G401 (cell line): ENCODE data around the gene SAT2. TPM values are rescaled to one million over a fixed set of nuclear protein-coding genes. Genes with fewer than 3 reads are reported as not detected.
"Not testable (repeated sequence)": the region's sequence is repeated elsewhere in the genome, so short reads cannot be mapped to it uniquely, and the experiment has no call there.

Experiments
- DNase-seq: peaks from one replicate; pipeline ENCODE4 v3.0.0-alpha.2; 2015; ENCODE audit warnings: low spot score
- in situ Hi-C: cut with HindIII; loops from 2 replicates; pipeline ENCODE4 v1.10.0; 2016; ENCODE audit warnings: low sequenced_read_pairs, mixed read lengths
- total RNA-seq: library from RNA; depleted of rRNA; stranded (reverse); fragments of >200 nt; shearing (Covaris generic); gene quantifications from 2 replicates; pipeline ENCODE4 v1.2.3, GENCODE V29; 2014; rRNA removed

SAT2 gene
- total RNA-seq: 70.2 and 96.9 TPM in 2 replicates

DNA sequence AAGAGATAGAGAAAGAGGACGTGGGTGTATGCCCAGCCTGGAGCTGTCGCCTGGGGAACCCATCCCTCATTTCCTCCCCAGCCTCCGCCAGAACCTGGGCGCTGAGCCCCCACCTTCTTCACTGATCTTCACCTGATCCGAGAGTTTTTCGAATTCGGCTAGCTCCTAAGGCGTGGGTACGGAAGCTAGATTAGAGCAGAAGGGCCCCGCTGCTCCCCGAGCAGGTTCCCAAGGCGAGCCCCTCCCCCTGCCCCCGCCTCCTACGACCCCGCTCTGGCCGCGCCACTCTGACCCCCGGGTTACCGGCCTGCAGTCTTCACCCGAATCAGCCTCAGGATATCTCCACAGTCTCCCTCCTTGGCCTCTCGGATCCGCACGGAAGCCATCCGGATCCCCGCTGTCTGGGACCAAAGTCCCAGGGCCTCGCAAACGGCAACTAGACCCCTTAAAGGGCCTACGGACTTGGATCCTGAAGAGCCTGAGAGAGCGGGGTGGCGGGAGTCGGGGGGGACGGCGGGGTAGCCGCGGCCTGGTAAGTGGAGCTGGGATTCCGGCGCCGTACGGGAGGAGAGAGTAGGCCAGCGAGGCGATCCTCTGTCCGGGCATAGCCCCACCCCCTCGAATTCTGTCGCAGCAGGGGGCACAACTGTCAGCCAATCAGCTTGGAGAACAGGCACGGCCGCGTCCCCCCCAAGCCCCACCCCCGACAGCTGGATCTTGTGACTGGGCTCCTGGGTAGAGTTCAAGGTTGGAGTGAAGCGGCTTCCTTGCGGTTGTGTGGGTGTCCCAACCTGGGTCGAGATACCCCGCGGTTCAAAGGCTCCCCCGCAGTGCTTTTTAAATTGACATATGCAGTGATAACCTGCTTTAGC lies at the start of gene SAT2:
Gene SAT2, minus strand, starts transcription at position 572 of the 872 bp plus-strand sequence. Its CDS starts 186 bp downstream, at position 386.
- in situ Hi-C loops: no loop called here
- DNase-seq: peak; percentile 94

GRCh38 chr17:7676533-7676932 lies 48.9 kb upstream of the SAT2 start:
- in situ Hi-C loops: no loop called here
- no peak for DNase-seq

GRCh38 chr17:7674934-7675333 lies 47.3 kb upstream of the SAT2 start:
- in situ Hi-C loops: no loop called here

GRCh38 chr17:7673239-7673638 lies 45.6 kb upstream of the SAT2 start:
- peak; percentile 19 for DNase-seq
- in situ Hi-C loops: no loop called here

More at GRCh38 chr17:7674934-7675333, 47.3 kb upstream of the SAT2 start:
- no peak for DNase-seq

DNA sequence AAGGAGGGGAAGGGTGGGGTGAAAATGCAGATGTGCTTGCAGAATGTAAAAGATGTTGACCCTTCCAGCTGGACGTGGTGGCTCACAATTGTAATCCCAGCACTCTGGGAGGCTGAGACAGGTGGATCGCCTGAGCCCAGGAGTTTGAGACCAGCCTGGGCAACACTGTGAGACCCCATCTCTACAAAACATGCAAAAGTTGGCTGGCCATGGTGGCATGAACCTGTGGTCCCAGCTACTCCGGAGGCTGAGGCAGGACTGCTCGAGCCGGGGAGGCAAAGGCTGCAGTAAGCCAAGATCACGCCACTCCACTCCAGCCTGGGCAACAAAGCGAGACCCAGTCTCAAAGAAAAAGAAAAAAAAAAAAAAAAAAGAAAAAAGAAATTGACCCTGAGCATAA lies 40.9 kb upstream of the SAT2 start:
- in situ Hi-C loops: no loop called here
- no peak for DNase-seq

DNA sequence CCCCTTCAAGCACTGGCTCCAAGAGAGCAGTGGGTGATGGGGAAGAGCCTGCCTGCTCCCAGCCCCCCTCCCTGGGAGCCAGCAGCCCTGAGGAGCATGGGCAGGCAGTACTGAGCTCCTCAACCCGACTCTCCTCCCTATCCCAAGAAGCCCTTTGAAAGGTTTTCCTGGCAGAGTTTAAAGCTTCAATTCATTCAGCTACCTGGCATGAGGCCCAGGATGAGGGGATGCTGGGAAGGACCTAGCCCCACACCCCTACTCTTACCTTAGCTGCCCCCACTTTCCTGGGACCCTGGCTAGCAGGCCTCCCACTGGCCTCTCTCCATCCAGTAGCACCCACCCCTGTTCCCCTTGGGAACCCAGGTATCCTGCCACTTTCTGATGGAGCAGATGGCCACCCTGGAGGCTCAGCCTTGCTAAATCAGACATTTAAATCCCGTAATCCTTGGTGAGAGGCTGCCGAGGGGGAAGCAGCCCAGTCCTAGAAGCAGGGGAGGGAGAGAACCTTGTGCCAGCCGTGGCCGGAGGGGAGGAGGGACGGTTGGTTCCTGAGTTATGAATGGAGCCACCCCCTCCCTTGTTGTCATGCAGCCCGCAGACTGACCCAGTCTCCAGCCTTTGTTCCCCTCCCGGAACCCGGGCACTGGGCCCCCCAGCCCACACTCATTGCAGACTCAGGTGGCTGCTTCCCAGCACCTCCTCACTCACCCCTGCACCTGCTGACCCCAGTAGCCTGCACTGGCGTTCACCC lies 40.2 kb upstream of the SAT2 start:
- DNase-seq: peak; percentile 33
- in situ Hi-C loops: no loop called here

DNA sequence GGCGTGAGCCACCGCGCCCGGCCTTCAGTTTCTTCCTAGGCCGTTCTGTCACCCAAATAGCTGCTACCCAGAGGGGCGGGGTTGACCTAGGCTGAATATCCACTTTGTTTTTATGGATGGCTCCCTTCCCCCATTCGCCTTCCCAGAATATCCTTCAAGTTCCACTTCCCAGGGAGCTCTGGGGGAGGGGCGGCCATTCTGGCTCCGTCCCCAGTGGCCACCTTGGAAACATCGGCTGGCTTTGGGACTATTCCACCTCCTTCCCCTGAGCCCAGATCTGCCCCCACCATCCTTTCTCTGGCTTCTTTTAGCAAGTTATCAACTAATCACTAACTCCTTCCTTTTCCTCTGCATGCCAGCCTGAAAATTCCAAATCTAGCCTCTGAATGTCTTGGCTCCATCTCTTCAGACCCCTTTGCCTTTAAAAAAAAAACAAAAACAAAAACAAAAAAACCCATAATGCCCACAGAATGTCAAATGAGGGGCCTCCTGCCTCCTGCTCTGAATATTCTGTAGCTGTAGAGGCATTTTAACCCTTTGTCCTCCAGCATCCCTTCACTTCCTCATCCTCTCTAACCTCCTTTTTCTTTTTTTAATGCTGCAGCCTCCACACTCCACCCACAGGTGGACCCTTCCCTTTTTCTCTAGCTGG lies 29.5 kb upstream of the SAT2 start:
- DNase-seq: peak; percentile 66
- in situ Hi-C loops: no loop called here

- no peak for DNase-seq
- in situ Hi-C loops: no loop called here
Measured at GRCh38 chr17:7655541-7655840, 27.9 kb upstream of the SAT2 start.

DNA sequence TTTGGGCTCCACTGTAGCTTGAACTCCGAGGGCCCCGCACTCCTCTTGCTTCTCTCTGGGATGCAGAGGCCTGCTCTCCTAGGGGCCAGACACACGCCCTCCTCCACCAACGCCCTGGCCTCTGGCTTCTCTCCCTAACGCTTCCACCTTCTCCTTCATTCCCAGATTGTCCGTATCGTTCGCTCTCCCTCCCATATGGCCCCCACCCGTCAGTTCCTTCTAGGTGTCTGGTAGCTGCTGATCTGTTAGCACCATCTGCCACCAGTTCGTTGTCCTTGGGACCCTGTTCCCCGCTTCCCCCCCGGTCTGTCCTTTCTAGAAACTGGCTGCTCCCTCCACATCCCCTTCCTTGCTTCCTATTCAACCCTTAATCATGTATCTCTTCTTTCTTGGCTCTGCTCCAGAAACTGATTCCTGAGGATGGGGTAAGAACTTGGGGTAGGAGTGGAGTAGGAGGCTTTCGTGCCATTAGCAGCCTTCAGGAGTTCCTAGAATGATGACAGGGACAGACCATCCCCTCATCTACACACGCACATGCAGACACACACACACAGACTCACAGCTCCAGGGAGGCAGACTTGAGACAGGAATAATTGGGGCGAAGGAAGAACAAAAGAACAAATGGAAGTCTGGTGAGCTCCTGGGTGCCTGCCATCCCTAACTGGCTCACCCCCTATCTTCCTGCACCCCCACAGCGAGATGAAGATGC lies 27.4 kb upstream of the SAT2 start:
- in situ Hi-C loops: no loop called here

DNA sequence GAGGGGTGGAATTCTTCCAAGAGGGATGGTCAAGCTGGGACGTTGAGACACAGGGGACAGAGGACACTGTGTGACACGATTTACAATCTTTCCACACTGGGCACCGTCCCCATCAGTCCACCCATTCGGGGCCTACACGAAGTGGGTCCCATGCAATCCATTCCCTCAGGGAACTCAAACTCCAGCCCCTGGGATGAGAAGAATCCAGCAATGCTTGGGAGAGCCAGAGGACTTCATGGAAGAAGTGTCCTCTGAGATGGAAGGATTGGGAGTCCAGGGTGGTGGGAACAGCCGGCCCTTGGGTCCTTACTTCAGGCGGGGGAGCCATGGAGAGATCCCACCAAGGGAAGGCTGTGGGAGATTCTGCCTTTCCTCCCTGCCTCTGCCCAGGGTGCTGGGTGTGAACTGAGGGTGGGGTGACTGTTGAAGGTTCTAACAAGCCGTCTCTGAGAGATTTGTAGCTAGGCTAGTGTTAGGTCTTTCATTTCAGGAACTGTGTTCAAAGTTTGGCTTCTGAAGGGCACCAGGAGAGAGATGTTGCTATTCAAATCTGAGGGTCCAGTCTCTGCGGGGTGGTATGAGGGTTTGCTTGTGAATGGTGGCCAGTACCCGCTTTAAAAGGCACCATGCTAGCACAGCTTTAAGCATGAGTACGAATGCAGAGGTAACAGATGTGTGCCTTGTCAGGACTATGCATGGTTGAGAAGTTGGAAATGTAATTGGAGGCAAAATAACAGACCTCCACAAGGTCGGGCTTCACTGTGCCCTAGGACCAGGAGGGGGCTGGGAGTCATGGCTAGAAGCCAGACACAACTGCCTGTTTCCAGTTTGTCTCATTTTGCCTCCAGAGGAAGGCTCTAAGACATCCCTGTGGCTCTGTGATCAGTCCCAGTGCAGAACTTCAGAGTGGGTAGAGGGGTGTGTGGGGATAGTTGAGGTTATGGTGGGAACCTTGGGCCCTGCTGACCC lies 25.1 kb upstream of the SAT2 start:
- in situ Hi-C loops: no loop called here
- DNase-seq: peak; percentile 45

More for the DNA sequence above, 27.4 kb upstream of the SAT2 start:
- peak; percentile 15 for DNase-seq

DNA sequence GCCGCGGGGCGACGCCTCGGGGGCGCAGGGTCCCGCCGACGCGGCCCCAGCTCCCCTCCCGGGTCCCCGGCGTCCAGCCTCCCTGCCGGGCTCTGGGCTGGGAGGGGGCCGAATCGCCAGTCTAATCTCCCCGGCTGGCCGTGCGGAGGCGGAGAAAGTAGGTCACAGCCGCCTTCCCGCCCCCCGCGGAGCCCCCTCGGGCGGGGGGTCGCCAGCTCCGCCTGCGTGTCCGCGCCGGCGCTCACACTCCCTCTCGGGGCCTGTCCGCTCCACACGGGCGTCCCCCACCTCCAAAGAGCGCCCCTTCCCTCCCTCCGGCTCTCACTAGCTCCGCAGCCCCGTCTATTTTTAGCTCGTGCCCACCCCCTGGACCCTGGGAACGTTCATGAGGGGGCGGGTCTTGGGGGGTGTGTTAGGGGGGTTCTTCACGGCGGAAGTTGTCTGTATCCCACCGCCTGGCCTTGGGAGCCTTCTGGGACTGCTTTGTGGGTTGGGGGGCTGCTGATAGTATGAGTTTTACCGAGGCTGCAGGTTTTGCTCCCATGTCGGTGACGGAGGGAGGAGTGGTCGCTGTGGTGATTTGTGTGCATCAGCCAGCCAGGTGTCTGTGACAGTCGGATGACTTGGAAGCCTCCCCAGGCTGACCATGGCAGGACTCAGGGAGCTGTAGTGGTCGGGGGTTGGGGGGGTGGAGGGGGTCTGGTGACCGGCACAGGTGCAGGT lies 24.2 kb upstream of the SAT2 start:
- peak; percentile 64 for DNase-seq
- in situ Hi-C loops: no loop called here

DNA sequence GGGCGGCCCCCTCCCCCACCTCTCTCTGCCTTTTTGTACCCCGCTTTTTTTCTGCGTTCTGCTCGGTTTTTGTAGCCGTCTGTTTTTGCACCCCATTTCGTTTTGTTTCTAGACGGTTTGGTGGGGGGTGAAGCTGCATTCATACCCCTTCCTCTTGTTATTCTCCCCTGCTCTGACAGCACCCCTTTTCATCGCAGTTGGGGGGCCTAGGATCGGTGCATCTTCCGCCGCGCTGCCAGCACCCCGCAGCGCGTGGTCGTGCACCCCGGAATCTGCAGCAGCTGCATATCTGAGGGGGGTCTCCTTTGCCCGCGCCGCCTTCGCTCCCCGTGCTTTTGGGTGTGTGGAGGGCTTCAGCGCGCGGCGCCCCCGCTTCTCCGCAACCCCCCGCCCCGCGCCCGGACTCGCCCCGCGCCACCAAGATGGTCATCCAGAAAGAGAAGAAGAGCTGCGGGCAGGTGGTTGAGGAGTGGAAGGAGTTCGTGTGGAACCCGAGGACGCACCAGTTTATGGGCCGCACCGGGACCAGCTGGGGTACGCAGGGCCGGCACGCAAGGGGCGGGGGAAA lies 23.6 kb upstream of the SAT2 start:
- in situ Hi-C loops: no loop called here
- DNase-seq: no peak

DNA sequence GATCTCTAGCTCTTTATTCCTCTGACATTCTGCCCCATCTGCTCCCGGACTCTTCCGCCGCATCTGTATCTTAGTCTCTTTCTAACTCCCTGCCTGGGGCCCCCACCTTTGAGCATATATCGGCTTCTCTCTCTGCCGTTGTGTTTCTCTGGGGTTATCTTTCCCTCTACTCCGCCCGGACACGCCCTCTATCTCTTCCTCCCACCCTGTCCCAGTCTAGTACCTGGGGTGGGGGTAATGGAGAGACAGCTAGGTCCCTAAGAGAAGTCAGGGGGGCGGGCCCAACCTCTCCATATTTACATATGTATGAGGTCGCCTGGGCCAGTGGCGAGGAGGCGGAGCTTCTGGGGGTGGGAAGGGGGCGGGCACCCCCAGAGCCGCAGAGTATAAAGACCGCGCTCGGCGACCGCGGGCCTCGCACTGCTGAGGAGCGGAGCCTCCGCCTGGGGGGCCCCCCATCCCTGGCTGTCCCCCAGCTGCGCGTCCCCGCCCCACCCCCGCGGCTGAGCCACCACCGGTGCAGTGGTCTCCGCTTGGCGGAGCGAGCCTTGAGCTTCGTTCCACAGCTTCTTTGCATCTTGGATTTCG lies 23.0 kb upstream of the SAT2 start, which contains the start of gene ATP1B2:
Gene ATP1B2, plus strand, starts transcription at position 418 of the 588 bp plus-strand sequence. CDS start 593 bp downstream, outside the sequence.
- peak; percentile 97 for DNase-seq
- in situ Hi-C loops: no loop called here

GRCh38 chr17:7647018-7647417 lies 19.4 kb upstream of the SAT2 start:
- in situ Hi-C loops: no loop called here
- DNase-seq: no peak

- in situ Hi-C loops: no loop called here
- no peak for DNase-seq
Measured at GRCh38 chr17:7646457-7646856, 18.8 kb upstream of the SAT2 start.

DNA sequence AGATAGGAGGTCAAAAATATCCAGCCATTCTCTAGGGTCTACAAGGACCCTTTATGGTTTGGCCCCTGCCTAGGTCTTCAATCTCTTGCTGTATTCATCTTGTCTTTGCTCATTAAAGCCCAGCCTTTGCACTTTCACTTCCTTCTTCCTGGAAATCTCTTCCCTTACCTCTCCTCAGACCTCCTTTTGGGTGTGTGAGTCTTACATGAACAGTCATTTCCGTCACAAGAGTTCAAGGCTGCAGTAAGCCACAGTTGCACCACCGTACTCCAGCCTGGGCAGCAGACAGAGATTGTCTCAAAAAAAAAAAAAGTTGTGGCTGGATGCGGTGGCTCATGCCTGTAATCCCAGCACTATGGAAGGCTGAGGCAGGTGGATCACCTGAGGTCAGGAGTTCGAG lies 17.2 kb upstream of the SAT2 start:
- DNase-seq: no peak
- in situ Hi-C loops: no loop called here

DNA sequence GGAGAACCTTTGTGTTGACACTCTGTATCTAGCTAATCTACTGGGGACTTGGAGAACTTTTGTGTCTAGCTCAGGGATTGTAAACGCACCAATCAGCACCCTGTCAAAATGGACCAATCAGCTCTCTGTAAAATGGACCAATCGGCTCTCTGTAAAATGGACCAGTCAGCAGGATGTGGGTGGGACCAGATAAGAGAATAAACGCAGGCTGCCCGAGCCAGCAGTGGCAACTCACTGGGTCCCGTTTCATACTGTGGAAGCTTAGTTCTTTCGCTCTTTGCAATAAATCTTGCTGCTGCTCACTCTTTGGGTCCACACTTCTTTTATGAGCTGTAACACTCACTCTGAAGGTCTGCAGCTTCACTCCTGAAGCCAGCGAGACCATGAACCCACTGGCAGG lies 14.0 kb upstream of the SAT2 start:
- DNase-seq, in situ Hi-C loops: not testable (repeated sequence)
